Neural progenitor cell (in vitro differentiated cells): ENCODE measurements around the gene SC5D. TPM values are rescaled to one million over a fixed set of nuclear protein-coding genes. Genes with fewer than 3 reads are reported as not detected.
A peak's percentile ranks its signal among the peaks of the same experiment; 100 is the strongest.

Experiments
- DNase-seq: peaks from one replicate; pipeline ENCODE4 v3.0.0-alpha.2; 2016; ENCODE audit warnings: low spot score
- H2AFZ ChIP-seq: fragments of 200-600 bp; sonication (generic); replicated peaks from 2 replicates; pipeline ENCODE4 v1.6.1; 2016; ENCODE audit warnings: antibody characterized with exemption
- H3F3A ChIP-seq: fragments of 200-600 bp; sonication (generic); 2 replicates; pipeline ENCODE4 v1.6.1; 2016; ENCODE audit warnings: antibody characterized with exemption, low read depth
- H3K27ac ChIP-seq: fragments of 200-600 bp; sonication (generic); 2 replicates; pipeline ENCODE4 v1.5.1; 2016; ENCODE audit warnings: mild to moderate bottlenecking
- H3K27me3 ChIP-seq: fragments of 200-600 bp; sonication (generic); 2 replicates; pipeline ENCODE4 v1.6.1; 2016; ENCODE audit warnings: mild to moderate bottlenecking, moderate library complexity
- H3K36me3 ChIP-seq: fragments of 200-600 bp; sonication (generic); 2 replicates; pipeline ENCODE4 v1.5.1; 2016
- H3K4me1 ChIP-seq: fragments of 200-600 bp; sonication (generic); 2 replicates; pipeline ENCODE4 v1.6.1; 2016; ENCODE audit warnings: mixed run types
- H3K4me2 ChIP-seq: fragments of 200-600 bp; sonication (generic); 2 replicates; pipeline ENCODE4 v1.6.1; 2016
- H3K4me3 ChIP-seq: fragments of 200-600 bp; sonication (generic); 2 replicates; pipeline ENCODE4 v1.5.1; 2016
- H3K79me2 ChIP-seq: fragments of 200-600 bp; sonication (generic); 2 replicates; pipeline ENCODE4 v1.6.1; 2016; ENCODE audit warnings: low read depth
- H3K9ac ChIP-seq: fragments of 200-600 bp; sonication (generic); 2 replicates; pipeline ENCODE4 v1.6.1; 2016
- H3K9me3 ChIP-seq: fragments of 200-600 bp; sonication (generic); 2 replicates; pipeline ENCODE4 v1.5.1; 2016; ENCODE audit warnings: low read depth
- H4K20me1 ChIP-seq: fragments of 200-600 bp; sonication (generic); 2 replicates; pipeline ENCODE4 v1.6.1; 2016; ENCODE audit warnings: low read depth
- H3K27ac Mint-ChIP-seq: 3 replicates; pipeline ENCODE4 v1.8.0; 2021; ENCODE audit warnings: mixed read lengths
- H3K27me3 Mint-ChIP-seq: 2 replicates; pipeline ENCODE4 v1.8.0; 2022; ENCODE audit warnings: low read depth, mild to moderate bottlenecking, inconsistent platforms, moderate library complexity, mixed read lengths; ENCODE audit not compliant: insufficient read depth
- H3K36me3 Mint-ChIP-seq: 3 replicates; pipeline ENCODE4 v1.8.0; 2021; ENCODE audit warnings: mixed read lengths
- H3K4me1 Mint-ChIP-seq: 3 replicates; pipeline ENCODE4 v1.8.0; 2021; ENCODE audit warnings: mixed read lengths
- H3K4me3 Mint-ChIP-seq: 3 replicates; pipeline ENCODE4 v1.8.0; 2021; ENCODE audit warnings: mild to moderate bottlenecking, moderate library complexity, mixed read lengths
- H3K9me3 Mint-ChIP-seq: 3 replicates; pipeline ENCODE4 v1.8.0; 2020; ENCODE audit warnings: mixed read lengths
- CTCF ChIP-seq: fragments of 200-600 bp; sonication (generic); IDR thresholded peaks from 2 replicates; pipeline ENCODE4 v1.5.1; 2017; ENCODE audit warnings: antibody characterized with exemption, mild to moderate bottlenecking
- EZH2 ChIP-seq: fragments of 200-600 bp; sonication (generic); IDR thresholded peaks from 2 replicates; pipeline ENCODE4 v1.6.1; 2017; ENCODE audit warnings: antibody characterized with exemption, mild to moderate bottlenecking, moderate library complexity
- EZH2phosphoT487 ChIP-seq: fragments of 200-600 bp; sonication (generic); IDR thresholded peaks from 2 replicates; pipeline ENCODE4 v1.6.1; 2017; ENCODE audit warnings: antibody characterized with exemption
- total RNA-seq: library from RNA; depleted of rRNA; stranded (reverse); fragments of >200 nt; gene quantifications from 2 replicates; pipeline ENCODE4 v1.2.3, GENCODE V29; 2015; ENCODE audit warnings: low replicate concordance

The SC5D gene
- total RNA-seq, 1 donor from 2014 or later, result 80.7 TPM

DNA sequence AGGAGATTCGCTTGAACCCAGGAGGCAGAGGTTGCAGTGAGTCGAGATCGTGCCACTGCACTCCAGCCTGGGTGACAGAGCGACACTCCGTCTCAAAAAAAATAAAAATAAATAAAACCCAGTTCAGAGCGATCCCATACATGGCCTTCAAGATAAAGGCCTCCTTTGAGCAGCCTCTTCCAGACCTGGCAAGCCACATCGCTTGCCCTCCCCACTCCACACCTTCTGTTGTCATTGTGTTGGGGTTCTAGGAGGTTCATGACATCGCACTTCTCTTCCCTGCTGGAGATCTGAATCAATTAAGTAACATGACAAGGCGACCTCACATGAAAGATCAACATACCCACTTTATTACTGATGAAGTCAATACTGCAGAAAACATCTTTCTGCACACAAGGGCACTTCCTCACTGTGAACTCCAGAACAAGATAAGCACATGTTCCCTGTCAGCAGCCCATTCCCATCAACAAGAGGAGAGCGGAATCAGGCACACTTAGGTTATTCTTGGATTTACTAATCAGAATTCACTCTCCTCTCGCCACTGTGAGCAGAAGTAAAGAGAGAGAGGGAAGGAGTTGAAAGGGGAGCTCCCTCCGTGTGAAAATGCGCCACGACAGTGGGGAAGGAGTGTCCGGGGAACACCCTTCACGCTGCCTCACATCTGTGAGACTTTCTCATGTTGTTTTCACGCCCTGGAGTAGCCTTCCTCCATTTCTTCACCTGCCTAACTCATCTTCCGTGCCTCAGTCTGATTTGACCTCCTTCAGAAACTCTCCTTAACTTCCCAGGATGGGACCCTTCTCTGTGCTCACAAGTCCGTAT, 38.3 kb downstream of the SC5D start:
- Histone ChIP-seq H3K4me1 (no peaks in the 10 kb centered on the region), H3K79me2 (no peaks in the 10 kb centered on the region), H3F3A (peaks cover 5% of the 10 kb centered on the region), H2AFZ (no peak overlapping the region), H3K27ac (no peak overlapping the region), H3K36me3 (no peaks in the 10 kb centered on the region), H3K9ac (no peak overlapping the region), H3K4me3 (no peak overlapping the region), H4K20me1 (no peaks in the 10 kb centered on the region), H3K27me3 (no peaks in the 10 kb centered on the region), H3K9me3 (peaks cover 3% of the 10 kb centered on the region), H3K4me2 (no peak overlapping the region)
- TF ChIP-seq CTCF (no peak), EZH2 (no peak), EZH2phosphoT487 (no peak)
- H3K36me3 Mint-ChIP-seq, result no peaks in the 10 kb centered on the region
- no peak for DNase-seq
- H3K4me1 Mint-ChIP-seq, result no peaks in the 10 kb centered on the region
- H3K27me3 Mint-ChIP-seq, result no peaks in the 10 kb centered on the region
- no peak overlapping the region for H3K4me3 Mint-ChIP-seq
- H3K27ac Mint-ChIP-seq, result peak overlapping the region; percentile 9
- H3K9me3 Mint-ChIP-seq, result no peaks in the 10 kb centered on the region

DNA sequence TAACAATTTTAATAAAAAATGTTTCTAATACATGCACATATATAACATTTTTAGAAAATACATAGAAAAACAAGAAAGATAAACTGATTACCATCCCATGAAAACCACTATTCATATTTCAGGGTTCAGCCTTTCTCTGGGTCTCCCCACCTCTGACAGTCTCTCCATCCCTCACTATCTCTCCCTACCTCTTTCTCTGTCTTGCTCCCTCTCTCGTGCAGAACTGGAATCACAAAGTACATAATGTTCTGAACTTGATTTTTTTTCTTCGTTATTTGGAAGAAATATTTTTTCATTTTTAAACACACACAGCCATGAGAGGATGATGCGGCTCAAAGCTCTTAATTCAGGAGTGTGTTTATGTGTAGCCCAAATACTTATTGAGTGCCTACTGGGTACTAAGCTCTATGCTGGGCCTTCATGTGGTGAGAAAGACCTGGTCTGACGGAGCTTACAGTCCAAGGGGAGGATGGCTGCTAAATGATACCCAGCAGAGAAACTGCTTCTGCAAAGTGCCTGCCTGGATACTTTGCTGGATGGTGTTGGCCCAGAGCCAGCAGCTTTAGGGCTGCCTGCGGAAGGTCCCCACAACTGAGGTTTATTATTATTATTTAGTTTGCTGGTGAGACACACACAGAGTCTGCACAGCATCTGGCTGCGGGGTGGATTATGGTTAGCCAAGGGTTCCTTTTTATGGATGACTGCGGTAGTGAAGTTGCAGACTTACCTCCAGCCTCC, 42.6 kb downstream of the SC5D start:
- Mint-ChIP-seq H3K4me1 (peaks cover 6% of the 10 kb centered on the region), H3K27ac (no peak overlapping the region), H3K9me3 (no peaks in the 10 kb centered on the region), H3K36me3 (no peaks in the 10 kb centered on the region), H3K4me3 (no peak overlapping the region), H3K27me3 (no peaks in the 10 kb centered on the region)
- H2AFZ ChIP-seq, result no peak overlapping the region
- no peak overlapping the region for H3K9ac ChIP-seq
- no peak overlapping the region for H3K27ac ChIP-seq
- H3K36me3 ChIP-seq, result no peaks in the 10 kb centered on the region
- TF ChIP-seq EZH2phosphoT487 (no peak), EZH2 (no peak), CTCF (no peak)
- H3K27me3 ChIP-seq, result no peaks in the 10 kb centered on the region
- peaks cover 3% of the 10 kb centered on the region for H3K9me3 ChIP-seq
- H3K4me3 ChIP-seq, result no peak overlapping the region
- no peaks in the 10 kb centered on the region for H3K4me1 ChIP-seq
- H3K79me2 ChIP-seq, result no peaks in the 10 kb centered on the region
- no peak overlapping the region for H3K4me2 ChIP-seq
- H3F3A ChIP-seq, result no peaks in the 10 kb centered on the region
- no peak for DNase-seq
- no peaks in the 10 kb centered on the region for H4K20me1 ChIP-seq

DNA sequence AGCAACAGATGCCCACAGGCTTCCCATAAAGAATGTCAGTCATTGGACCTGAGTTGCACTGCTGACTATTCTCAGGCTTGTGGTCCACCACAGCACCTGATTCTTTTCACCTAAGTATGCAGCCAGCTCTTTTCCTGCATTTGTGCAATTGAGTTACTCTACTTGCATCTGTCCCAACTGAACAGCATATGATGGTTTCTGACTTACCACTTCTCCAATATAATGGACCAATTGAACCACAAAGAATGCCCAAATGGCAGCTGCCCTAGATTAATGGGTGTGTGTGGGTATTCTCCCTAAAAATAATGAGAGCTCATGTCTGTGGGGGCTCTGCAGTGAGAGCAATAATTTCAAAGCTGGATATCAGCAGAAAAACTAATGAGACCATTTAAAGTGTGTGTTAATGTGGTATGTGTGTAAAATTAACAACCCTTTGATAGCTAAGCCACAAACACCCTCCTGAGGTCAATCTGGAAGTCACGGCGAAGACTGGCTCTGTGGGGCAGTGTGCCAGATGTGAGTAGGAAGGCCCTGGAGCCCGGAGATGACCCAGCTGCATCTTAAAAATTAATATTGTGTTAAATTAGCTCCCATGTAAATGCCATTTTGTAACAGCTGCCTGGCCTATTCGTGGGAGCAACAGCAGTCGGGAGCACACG, 43.8 kb downstream of the SC5D start:
- Mint-ChIP-seq H3K36me3 (no peaks in the 10 kb centered on the region), H3K27me3 (no peaks in the 10 kb centered on the region), H3K27ac (no peak overlapping the region), H3K4me3 (no peak overlapping the region), H3K9me3 (no peaks in the 10 kb centered on the region), H3K4me1 (peaks cover 6% of the 10 kb centered on the region)
- Histone ChIP-seq H3K79me2 (no peaks in the 10 kb centered on the region), H3K27me3 (no peaks in the 10 kb centered on the region), H3K27ac (no peak overlapping the region), H3K4me2 (no peak overlapping the region), H3K9ac (no peak overlapping the region), H2AFZ (no peak overlapping the region), H4K20me1 (no peaks in the 10 kb centered on the region), H3K4me3 (no peak overlapping the region), H3K36me3 (no peaks in the 10 kb centered on the region), H3F3A (no peaks in the 10 kb centered on the region), H3K4me1 (no peaks in the 10 kb centered on the region), H3K9me3 (peaks cover 3% of the 10 kb centered on the region)
- DNase-seq, result no peak
- TF ChIP-seq EZH2 (no peak), CTCF (no peak), EZH2phosphoT487 (no peak)
